HCT116 (cell line): ENCODE measurements around the gene SLMAP.
A peak's percentile ranks its signal among the peaks of the same experiment; 100 is the strongest.

Experiments
- EGR1 ChIP-seq: IDR thresholded peaks from 2 replicates; pipeline ENCODE4 v1.6.1; 2012; ENCODE audit warnings: low read depth
- POLR2AphosphoS5 ChIP-seq: IDR thresholded peaks from 2 replicates; pipeline ENCODE4 v1.6.1; 2011; ENCODE audit warnings: mild to moderate bottlenecking, low read depth, low read length, moderate library complexity
- RAD21 ChIP-seq: IDR thresholded peaks from 2 replicates; pipeline ENCODE4 v1.6.1; 2012; ENCODE audit warnings: low read depth, mild to moderate bottlenecking
- SIN3A ChIP-seq: IDR thresholded peaks from 2 replicates; pipeline ENCODE4 v1.6.1; 2012; ENCODE audit warnings: low read depth
- SP1 ChIP-seq: IDR thresholded peaks from 2 replicates; pipeline ENCODE4 v1.6.1; 2012; ENCODE audit warnings: low read depth
- TCF7L2 ChIP-seq: IDR thresholded peaks from 2 replicates; pipeline ENCODE4 v1.7.0; 2011; ENCODE audit warnings: borderline replicate concordance, inconsistent platforms; ENCODE audit not compliant: insufficient read depth, insufficient read length; ENCODE audit errors: extremely low read depth
- YY1 ChIP-seq: IDR thresholded peaks from 2 replicates; pipeline ENCODE4 v1.6.1; 2011; ENCODE audit warnings: low read length, low read depth, moderate library complexity, mild to moderate bottlenecking; ENCODE audit not compliant: insufficient replicate concordance; ENCODE audit errors: extremely low read depth
- ZNF274 ChIP-seq: fragments of 200-500 bp; sonication (Bioruptor generic); IDR thresholded peaks from 2 replicates; pipeline ENCODE4 v1.6.1; 2014; ENCODE audit warnings: mild to moderate bottlenecking, low read depth, low read length, inconsistent platforms
- TF ChIP-seq, protein P1 (sequence below): IDR thresholded peaks from 2 replicates; pipeline ENCODE4 v1.6.1; 2012; ENCODE audit warnings: low read depth
- TF ChIP-seq, protein P2 (sequence below), 3 experiments: fragments of 200-600 bp in 1 of 3; sonication (generic) in 1 of 3; IDR thresholded peaks in 2 of 3; conservative IDR thresholded peaks in 1 of 3; 2 replicates each; pipeline ENCODE4 v1.5.1; 2012 to 2017; ENCODE audit warnings: low read depth in 2 of 3, low read length in 2 of 3, antibody characterized with exemption in 1 of 3, borderline replicate concordance in 1 of 3, control low read depth in 1 of 3, mild to moderate bottlenecking in 1 of 3, mixed read lengths in 1 of 3, mixed run types in 1 of 3, moderate library complexity in 1 of 3; ENCODE audit not compliant: insufficient read depth in 1 of 3
- TF ChIP-seq, protein P3 (sequence below): IDR thresholded peaks from 2 replicates; pipeline ENCODE4 v1.6.1; 2012
- TF ChIP-seq, protein P4 (sequence below): IDR thresholded peaks from 2 replicates; pipeline ENCODE4 v1.6.1; 2011; ENCODE audit warnings: mild to moderate bottlenecking, low read length, moderate library complexity; ENCODE audit not compliant: insufficient replicate concordance; ENCODE audit errors: extremely low read depth

DNA sequence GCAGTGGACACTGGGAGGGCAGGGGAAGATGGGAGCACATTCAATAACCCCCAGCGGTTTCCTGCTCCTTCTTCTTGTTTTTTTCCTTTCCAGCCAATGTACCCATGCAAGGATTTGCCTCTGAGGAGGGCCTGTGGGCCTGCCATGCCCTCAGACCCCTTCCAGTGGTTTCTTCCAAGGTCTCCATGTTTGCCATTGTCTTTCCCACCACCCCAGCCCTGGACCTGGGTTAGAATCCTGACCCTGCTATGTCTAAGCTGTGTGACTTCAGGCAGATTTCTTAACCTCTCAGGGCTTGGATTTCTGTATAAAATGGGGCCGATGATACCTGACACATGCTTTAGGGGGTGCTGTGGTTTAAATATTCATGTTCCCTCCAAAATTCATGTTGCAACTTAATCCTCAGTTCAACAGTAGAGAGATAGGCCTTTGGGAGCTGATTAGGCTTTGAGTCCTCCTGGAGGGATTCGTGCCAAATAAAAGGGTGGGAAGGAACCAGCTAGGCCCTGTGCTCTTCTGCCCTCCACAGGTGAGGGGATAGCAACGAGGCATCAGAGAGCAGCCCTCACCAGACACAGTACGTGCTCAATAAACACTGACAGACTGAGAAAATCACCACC is 205.8 kb downstream of the SLMAP start:
- TF ChIP-seq, protein P1, sequence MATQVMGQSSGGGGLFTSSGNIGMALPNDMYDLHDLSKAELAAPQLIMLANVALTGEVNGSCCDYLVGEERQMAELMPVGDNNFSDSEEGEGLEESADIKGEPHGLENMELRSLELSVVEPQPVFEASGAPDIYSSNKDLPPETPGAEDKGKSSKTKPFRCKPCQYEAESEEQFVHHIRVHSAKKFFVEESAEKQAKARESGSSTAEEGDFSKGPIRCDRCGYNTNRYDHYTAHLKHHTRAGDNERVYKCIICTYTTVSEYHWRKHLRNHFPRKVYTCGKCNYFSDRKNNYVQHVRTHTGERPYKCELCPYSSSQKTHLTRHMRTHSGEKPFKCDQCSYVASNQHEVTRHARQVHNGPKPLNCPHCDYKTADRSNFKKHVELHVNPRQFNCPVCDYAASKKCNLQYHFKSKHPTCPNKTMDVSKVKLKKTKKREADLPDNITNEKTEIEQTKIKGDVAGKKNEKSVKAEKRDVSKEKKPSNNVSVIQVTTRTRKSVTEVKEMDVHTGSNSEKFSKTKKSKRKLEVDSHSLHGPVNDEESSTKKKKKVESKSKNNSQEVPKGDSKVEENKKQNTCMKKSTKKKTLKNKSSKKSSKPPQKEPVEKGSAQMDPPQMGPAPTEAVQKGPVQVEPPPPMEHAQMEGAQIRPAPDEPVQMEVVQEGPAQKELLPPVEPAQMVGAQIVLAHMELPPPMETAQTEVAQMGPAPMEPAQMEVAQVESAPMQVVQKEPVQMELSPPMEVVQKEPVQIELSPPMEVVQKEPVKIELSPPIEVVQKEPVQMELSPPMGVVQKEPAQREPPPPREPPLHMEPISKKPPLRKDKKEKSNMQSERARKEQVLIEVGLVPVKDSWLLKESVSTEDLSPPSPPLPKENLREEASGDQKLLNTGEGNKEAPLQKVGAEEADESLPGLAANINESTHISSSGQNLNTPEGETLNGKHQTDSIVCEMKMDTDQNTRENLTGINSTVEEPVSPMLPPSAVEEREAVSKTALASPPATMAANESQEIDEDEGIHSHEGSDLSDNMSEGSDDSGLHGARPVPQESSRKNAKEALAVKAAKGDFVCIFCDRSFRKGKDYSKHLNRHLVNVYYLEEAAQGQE: no peak
- no peak for TF ChIP-seq EGR1
- TF ChIP-seq YY1: no peak
- TF ChIP-seq, protein P2, sequence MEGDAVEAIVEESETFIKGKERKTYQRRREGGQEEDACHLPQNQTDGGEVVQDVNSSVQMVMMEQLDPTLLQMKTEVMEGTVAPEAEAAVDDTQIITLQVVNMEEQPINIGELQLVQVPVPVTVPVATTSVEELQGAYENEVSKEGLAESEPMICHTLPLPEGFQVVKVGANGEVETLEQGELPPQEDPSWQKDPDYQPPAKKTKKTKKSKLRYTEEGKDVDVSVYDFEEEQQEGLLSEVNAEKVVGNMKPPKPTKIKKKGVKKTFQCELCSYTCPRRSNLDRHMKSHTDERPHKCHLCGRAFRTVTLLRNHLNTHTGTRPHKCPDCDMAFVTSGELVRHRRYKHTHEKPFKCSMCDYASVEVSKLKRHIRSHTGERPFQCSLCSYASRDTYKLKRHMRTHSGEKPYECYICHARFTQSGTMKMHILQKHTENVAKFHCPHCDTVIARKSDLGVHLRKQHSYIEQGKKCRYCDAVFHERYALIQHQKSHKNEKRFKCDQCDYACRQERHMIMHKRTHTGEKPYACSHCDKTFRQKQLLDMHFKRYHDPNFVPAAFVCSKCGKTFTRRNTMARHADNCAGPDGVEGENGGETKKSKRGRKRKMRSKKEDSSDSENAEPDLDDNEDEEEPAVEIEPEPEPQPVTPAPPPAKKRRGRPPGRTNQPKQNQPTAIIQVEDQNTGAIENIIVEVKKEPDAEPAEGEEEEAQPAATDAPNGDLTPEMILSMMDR (IDR thresholded peaks at IDR 0.05 in 2 of 3, conservative IDR thresholded peaks at IDR 0.05 in 1 of 3; ENCODE audit: borderline replicate concordance in 1 of 3, insufficient read depth in 1 of 3, low read depth in 2 of 3, low read length in 2 of 3): peak; percentile 40 to 61 (median 43); a peak in 5 of 6 replicates
- no peak for TF ChIP-seq SP1
- TF ChIP-seq TCF7L2: no peak
- no peak for TF ChIP-seq ZNF274
- TF ChIP-seq RAD21: peak; percentile 78
- TF ChIP-seq, protein P3, sequence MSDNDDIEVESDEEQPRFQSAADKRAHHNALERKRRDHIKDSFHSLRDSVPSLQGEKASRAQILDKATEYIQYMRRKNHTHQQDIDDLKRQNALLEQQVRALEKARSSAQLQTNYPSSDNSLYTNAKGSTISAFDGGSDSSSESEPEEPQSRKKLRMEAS: no peak
- TF ChIP-seq POLR2AphosphoS5: no peak
- TF ChIP-seq, protein P4, sequence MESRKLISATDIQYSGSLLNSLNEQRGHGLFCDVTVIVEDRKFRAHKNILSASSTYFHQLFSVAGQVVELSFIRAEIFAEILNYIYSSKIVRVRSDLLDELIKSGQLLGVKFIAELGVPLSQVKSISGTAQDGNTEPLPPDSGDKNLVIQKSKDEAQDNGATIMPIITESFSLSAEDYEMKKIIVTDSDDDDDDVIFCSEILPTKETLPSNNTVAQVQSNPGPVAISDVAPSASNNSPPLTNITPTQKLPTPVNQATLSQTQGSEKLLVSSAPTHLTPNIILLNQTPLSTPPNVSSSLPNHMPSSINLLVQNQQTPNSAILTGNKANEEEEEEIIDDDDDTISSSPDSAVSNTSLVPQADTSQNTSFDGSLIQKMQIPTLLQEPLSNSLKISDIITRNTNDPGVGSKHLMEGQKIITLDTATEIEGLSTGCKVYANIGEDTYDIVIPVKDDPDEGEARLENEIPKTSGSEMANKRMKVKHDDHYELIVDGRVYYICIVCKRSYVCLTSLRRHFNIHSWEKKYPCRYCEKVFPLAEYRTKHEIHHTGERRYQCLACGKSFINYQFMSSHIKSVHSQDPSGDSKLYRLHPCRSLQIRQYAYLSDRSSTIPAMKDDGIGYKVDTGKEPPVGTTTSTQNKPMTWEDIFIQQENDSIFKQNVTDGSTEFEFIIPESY: no peak
- no peak for TF ChIP-seq SIN3A
